Fibroblast of skin of scalp (primary cell): ENCODE results near the gene RNF26. TPM values are rescaled to one million over a fixed set of nuclear protein-coding genes. Genes with fewer than 3 reads are reported as not detected.
A peak's percentile ranks its signal among the peaks of the same experiment; 100 is the strongest.

ENCODE experiments used
- DNase-seq: peaks from one replicate; pipeline ENCODE4 v3.0.0-alpha.2; 2013
- polyA plus RNA-seq, 2 experiments: library from polyadenylated mRNA; unstranded; fragments of 120-200 nt; gene quantifications; one replicate each; pipeline ENCODE4 v1.2.1, GENCODE V29; 2013; ENCODE audit not compliant: insufficient read length in 2 of 2

RNF26 gene
- 46.9 TPM for polyA plus RNA-seq (2013, experiment 1 of 2; ENCODE audit: insufficient read length)
- polyA plus RNA-seq (2013, experiment 2 of 2; ENCODE audit: insufficient read length): 43.8 TPM

DNA sequence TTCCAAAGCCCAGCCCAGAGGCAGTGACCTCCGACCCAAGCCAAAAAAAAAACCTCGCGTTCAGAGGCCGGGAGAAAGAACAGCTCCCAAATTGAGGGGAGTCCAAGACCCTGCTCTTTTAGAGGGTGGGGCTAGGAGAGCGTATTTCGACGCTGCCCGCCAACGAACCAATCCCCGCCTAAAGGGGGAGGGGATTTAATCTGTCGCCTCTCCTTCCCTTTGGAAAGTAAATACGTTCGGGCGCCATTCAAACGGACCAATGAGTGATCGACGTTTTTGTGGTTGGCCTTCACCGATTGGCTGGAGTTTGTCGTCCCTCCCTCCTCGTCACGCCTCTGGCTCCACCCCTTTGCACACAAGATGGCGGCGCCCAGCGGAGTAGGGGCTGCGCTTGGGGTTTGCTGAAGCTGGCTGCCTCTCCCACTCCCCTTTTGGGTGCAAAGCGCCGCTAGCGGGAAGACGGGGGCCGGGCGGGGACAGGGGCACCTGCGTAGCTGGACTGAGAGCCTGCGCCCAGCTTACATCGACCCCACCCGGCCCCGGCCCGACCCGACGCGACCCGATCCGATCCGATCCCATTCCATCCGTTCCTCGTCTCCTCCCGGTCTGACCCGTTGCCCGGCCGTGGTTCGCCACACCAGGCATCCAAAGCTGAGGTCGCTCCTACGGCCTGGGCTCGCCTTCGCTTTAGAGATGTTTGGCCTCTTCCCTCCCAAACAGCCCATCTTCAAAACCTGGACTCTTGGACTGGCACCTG lies at the start of gene RNF26:
RNF26 (plus strand) TSS at position 354 of the 757 bp plus-strand sequence. CDS start 596 bp downstream, outside the sequence.
- peak; percentile 98 for DNase-seq

DNA sequence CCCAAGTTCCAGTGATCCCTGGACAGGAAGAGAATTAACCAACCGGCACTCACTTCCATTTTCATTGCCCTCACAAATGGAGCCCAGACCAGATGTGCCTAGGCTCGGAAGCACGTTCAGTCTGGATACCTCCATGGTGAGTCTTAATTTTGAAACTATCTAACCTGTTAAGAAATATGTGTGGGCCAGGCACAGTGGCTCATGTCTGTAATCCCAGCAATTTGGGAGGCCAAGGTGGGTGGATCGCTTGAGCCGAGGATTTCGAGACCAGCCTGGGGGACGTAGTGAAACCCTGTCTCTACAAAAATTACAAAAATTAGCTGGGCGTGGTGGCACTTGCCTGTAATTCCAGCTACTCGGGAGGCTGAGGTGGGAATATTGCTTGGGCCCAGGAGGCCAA lies 48.9 kb upstream of the RNF26 start:
- DNase-seq: no peak

DNA sequence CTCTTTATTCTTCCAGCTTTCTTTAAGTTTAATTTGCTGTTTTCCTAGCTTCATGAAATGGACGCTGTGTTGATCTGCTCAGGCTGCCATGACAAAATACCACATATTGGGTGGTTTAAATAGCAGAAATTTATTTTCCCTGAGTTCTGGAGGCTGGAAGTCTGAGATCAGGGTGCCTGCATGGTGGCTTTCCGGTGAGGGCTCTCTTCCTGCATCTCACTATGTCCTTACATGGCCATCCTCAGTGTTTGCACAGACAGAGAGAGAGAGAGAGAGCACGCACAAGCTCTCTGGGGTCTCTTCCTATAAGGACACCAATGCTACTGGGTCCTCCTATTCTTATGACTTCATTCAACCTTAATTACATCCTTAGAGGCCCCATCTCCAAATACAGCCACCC lies 46.1 kb upstream of the RNF26 start:
- no peak for DNase-seq

DNA sequence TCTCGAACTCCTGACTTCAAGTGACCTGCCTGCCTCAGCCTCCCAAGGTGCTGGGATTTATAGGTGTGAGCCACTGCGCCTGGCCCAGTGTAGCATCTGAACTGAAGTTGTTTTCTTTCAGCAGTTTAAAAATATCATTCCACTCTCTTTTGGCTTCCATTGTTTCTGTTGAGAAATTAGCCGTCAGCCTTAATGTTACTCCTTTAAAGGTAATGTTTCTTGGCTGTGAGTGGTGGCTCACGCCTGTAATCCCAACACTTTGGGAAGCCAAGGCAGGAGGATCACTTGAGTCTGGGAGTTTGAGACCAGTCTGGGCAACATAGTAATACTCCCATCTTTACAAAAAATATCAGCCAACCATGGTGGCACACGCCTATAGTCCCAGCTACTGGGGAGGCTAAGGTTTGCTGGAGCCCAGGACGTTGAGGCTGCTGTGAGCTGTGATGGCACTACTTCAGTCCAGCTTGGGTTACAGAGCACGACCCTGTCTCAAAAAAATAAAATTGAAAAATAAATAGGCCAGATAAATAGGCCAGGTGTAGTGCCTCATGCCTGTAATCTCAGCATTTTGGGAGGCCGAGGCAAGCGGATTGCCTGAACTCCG lies 43.3 kb upstream of the RNF26 start:
- DNase-seq: no peak

DNA sequence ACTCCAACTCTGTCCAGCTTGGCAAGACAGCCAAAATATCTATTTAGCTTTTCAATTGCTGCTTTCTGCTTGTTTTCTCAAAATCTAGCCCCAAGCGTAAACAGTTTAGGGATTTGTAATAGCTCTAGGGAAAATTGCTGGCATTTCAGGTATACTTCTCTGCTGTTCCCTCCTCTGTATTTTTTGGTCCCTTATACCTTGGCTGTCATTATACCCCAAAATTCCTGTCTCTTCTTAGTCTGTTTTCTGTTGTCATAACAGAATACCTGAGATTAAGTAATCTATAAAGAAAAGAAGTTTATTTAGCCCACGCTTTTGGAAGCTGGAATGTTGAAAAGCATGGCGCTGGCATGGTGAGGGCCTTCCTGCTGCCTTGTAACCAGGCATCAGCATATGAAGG lies 40.9 kb upstream of the RNF26 start:
- DNase-seq: no peak

DNA sequence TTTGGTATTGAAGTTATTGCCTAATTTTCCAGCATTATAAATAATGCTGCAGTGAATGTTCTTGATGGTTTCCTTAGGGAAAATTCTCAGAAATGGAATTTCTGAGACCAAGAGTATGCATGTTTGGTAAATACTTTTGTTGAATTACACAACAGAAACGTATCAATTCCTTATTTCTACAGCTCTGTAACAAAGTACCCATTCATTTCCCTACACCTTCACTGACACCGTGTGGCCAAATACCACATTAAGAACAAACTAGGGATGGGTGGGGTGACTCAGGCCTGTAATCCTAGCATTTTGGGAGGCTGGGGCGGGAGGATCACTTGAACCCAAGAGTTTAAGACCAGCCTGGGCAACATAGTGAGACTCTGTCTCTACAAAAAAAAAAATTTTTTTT lies 39.1 kb upstream of the RNF26 start:
- peak; percentile 18 for DNase-seq

DNA sequence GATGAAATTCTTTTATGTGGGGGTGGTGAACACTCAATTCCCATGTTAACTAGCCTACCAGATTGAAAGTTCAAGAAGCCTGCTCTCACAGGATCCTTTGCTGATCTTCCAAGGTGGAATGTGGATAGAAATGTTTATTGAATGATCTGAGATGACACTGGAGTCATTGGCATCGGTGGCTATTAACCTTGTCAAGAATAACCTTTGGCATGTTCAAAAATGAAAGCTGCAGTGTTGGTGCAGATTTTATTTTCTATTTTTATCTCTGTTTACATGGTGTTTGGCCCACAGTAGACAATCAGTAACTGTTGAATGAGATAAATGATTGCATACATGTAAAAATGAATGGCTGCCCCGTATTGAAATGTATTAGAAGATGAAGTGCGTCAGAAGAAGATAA lies 36.4 kb upstream of the RNF26 start:
- no peak for DNase-seq

DNA sequence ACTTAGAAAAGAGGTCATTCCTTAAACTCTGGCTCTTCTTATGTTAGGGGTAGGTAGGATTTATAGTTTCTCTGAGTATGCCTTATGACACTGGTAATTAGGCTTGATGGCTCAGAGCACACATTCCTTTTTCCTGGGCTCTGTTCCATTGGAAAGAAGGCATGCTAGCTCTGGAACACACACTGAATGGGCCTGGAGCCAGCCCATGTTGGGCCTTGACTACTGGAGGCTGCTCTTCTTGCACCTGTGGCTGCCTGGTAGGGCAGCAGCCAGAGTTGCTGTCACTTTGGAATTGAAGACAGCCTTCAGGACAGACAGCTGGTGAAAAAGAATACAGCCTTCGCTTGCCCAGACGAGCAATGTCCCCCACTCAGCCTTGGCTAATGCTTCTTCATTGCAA lies 35.6 kb upstream of the RNF26 start:
- no peak for DNase-seq

DNA sequence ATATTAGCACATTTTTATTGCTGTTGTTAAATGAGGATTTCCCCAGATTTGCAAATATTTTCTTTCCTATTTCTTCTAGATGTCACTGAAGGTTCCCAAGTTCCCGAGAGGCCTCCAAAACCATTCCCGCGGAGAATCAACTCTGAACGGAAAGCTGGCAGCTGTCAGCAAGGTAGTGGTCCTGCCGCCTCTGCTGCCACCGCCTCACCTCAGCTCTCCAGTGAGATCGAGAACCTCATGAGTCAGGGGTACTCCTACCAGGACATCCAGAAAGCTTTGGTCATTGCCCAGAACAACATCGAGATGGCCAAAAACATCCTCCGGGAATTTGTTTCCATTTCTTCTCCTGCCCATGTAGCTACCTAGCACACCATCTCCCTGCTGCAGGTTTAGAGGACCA lies 34.9 kb upstream of the RNF26 start:
- DNase-seq: no peak

DNA sequence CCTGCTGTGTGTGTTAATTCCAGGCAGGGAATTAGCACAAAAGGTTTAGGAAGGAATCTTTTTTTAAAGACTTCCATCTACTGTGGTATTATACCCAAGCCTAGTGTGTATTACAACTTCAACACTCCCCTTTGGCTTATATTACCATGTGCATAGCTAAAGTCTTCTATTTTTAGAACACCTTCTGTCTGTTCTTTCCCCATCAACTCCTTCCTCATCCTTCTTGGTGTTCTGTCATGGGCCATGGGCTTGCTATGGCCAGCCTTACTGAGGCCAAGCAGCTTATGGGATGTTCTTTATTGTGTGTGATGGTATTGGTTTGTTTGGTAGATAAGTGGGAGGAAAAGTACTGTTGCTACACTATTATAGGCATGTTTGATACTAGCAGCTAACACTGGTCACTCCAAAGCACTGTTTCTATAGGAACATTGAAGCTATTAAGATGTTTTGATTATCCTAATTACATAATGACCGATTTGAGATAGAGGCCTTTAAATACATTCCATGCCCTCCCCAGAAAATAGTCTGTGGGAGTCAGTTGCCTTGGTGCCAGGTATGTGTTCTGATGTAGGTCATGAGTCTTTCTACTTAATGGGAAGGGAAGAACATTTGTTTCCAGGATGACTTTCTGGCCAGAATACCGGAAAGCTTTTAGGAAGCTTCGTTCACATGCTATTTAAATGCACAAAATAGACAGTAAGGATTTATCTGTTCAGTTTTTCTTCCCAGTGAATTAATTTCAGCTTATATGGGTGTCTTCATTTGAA lies 33.9 kb upstream of the RNF26 start:
- DNase-seq: no peak

DNA sequence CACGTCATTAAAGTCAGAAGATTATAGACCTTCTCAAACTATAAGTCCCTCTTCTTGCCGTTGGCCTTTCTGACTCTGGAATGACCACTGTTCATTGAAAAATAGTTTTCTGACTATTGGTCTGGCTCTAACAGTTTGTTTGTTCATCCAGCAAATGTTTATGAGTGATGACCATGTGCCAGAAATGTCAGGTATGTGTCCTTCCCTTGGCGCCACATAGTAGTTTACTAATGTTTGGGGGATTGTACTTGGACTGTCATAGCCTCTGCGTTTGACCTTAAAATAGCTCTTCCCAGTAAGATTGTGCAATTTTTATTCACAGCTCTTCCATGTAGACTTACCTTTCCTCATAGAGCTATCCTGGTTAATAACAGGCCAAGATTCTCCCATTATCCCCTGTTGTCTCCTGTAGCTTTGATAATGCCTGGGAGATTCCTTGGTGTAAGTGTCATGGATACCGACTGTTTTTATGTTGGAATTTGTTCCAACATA lies 31.1 kb upstream of the RNF26 start:
- DNase-seq: no peak

DNA sequence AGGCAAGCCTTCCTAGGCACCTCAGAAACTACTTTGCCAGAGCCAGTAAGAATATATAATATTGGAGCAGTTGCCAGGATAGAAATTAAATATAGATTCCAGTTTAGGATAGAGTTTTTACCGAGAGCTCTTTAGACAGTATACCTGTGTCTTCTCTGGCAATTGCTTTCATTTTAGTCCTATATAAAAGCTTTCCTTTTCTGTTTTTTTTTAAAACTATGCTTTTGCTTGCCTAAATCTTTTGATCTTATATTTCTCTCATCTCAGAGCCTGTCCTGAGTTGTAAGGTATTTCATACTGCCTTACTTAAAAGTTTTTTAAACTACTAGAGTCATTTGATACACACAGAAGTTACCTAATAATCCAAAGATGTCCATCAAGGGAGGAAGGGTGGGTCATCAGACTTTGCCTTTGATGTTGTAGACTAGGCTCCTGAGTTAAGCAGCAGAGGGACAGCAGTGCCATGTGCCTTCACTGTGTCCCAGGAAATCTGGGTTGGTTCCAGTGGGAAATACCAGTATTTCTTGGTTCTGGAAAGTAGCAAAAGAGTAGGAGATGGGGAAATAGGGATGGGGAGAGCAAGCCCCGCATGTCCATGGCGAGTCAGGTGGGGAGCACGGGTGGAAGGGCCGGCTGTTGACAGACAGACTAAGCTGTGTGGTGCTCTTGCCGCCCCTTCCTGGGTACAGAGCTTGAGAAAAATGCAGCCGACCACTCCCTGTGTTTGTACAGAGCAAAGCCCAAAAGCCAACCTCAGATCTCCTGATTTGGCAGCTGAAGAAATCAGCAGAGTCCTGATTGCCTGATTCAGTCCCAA lies 28.6 kb upstream of the RNF26 start:
- no peak for DNase-seq

DNA sequence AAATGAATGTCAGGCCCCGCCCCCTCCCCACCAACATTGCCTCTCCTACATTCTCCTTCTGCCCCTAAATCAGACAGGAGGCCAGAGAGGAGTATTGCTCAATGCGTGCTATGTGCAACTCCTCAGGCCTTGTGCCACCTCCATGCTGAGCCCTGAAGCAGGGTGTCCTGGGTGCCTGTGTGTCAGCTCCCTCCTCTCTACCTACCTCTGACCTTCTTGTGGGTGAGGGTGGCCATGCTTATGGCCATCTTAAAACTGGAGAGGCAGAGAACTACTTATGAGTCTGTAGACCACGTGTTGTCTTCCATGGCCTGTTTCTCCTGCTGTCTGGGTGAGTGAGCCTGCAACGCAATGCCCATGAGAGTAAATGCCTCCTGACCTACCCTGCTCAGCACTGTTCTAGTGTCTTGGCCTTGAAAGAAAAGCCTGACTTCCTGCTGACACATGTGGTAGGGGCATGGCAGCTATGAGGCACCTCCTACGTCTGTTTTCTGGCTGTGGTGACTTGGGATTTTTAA lies 27.9 kb upstream of the RNF26 start:
- peak; percentile 62 for DNase-seq

DNA sequence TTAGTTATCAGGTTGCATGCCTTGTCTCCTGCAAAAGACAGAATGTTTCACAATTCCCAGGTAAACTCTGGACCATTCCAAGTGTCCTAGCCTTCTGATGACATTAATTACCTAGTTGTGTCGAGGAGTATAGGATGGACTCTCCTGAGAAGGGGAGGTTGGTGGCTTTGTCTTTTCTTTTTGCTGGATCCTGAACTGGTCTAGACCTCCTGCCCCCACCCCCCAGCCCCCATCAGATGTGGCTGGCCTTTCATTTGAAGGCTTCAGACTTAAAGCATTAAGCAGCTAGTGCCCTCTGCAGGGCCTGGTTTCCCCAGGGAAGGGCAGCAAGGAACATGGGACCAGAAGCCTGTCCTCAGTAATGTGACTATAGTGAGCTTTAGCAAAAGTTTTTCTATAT lies 27.1 kb upstream of the RNF26 start:
- peak; percentile 34 for DNase-seq

DNA sequence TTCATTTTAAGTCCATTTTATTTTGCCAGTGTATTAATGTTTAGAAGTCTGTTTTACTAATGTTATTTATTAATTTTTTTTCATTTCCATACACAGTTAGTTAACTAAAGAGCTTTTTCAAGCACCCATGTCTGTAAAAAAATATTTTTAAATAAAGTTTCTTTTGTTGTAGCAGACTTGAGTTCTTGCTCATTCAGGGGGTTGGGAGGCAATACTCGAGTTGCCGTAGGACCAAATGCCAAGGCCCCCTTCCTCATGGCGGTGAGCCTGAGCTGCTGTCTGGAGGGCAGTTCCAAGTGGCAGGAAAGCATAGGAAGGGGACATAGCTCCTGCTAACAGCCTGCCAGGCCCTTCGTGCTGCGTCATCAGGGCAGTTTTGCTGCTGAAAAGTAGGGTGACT lies 26.4 kb upstream of the RNF26 start:
- no peak for DNase-seq

DNA sequence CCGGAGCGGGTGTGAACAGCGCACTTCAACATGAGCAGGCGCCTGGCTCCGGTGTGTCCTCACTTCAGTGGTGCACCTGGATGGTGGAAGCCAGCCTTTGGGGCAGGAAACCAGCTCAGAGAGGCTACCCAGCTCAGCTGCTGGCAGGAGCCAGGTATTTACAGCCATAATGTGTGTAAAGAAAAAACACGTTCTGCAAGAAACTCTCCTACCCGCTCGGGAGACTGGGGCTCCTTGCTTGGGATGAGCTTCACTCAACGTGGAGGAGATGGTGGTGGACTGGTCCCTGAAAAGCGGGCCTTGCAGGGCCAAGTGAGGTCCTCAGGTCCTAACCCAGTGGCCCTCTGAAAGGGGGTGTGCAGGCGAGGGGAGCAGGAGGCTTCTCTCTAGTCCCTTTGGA lies 24.9 kb upstream of the RNF26 start:
- DNase-seq: no peak

DNA sequence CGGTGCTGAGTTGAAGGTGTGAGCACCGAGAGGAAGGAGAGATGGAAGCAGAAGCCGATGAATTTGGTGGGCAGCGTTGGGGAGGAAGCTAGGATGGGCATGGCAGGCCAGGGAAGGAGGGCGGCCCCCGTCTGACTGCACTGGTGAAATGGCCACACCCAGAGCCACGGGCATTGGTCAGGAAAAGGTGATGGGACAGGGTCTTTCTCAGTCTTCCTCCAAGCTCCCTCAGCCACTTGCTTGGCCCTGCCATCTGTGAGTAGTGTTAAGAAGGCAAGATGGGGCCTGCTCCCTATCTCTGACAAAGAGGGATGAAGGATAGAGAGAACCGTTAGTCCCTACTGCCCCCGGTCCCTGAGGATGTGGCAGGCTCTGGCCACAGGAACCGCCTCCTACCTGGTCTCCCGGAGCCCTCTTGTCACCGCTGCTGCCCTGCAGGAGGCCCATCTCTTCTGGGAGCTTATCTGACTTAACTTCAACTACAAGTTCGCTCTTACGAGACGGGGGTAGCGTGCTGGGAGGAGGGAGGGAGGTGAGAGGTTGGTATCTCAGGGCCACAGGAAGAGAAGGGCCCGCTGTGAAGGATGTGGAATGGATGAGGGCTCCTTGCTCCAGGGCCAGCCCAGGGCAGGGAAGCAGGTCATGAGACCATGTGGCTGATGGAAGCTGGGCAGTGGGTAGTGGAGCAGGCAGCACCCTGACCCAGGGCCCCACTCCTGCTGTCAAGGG lies 24.2 kb upstream of the RNF26 start:
- DNase-seq: no peak

DNA sequence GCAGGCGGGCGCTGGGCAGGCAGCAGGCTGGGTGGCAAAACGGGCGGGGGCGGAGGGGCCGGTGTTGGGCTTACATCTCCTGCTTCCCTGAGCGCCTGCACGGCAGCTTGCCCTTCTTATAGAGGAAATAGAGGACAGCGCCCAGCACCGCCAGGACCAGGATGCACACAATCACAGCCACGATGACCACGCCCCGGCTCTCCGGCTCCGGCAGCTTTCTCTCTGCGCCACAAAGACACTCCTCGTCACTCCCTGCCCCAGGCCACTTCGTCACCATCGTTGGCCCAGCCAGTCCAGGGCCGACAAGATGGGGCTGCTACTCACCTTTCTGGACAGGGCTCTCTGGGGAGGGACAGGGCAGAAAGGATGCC lies 23.7 kb upstream of the RNF26 start:
- no peak for DNase-seq

DNA sequence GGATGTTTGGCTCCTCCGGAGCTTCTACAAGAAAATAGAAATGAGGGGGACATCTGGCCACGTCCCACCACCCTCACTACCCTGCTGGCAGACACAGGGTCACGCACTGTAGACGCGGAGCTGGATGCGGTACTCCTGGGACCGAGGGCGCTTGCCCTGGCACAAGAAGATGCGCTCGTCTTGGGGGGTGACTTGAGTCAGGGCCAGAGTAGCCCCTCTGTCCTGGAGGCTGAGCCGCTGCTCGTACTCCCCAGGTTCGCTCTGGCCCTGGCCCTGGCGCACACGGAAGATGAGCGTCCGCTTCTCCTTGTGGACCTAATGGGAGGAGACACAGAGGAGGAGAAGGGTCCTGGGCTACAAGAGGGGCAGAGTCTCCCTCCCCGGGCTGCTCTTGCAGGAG lies 19.6 kb upstream of the RNF26 start:
- DNase-seq: no peak

DNA sequence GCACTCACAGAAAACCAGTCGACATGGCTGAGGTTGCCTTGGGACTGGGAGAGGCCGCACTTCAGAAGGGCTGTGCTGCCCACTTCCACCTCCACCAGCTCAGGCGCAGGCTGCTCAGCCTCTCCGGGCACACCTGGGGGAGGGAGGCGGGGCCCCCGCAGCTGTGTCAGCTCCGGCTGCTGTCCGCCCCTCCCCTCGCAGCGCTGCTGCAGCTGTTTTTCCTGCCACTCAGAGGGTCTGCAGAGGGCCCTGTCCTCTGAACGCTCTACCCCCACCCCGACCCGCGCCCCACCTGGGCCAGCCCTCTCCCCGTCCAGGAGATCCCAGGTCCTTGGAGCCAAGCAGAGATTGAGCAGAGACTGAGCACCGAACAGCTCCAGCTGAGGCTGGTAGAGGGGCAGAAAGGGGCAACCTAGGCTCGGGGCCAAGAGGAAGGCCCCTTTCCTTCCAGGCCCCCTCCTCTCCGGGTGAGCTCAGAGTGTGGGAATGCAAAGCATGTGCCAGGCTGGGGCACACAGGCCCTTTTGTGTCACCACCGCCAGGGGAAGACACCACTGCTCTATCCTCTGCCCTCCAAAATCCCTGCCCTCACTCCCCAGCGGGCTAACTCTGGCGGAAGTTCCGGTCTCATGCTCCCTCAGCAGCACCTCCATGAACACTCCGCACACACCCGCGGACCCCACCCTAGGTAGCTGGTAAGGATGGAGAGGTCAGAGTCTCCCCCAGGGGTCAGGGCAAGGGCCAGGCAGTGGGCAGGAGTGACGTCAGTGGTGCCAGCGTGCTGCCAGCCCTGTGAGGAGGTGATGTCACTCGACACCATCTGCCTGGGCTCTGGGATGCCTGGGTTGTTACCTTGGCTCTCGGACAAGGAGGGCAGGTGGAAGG lies 19.0 kb upstream of the RNF26 start:
- peak; percentile 72 for DNase-seq
